Transverse colon (tissue), 4 donors: Measurements from ENCODE around the gene SLC35F3.

Experiments
- CTCF ChIP-seq, 5 experiments: fragments of 200-600 bp in 3 of 5; fragments of 450-650 bp in 2 of 5; sonication (generic) in 3 of 5; IDR thresholded peaks; 1 replicate in 2 of 5; 2 replicates in 3 of 5; pipeline ENCODE4 v1.5.1; 2016 to 2017; ENCODE audit warnings: antibody characterized with exemption in 5 of 5, inconsistent platforms in 3 of 5, mild to moderate bottlenecking in 2 of 5, moderate library complexity in 1 of 5
- POLR2A ChIP-seq: fragments of 450-650 bp; IDR thresholded peaks from one replicate; pipeline ENCODE4 v1.6.1; 2016; ENCODE audit warnings: antibody characterized with exemption, mild to moderate bottlenecking, moderate library complexity
- POLR2AphosphoS5 ChIP-seq, 3 donors: sonication (generic); formaldehyde crosslinking; IDR thresholded peaks; one replicate each; pipeline ENCODE4 v1.6.1; 2016; ENCODE audit warnings: antibody characterized with exemption in 3 of 3

- TF ChIP-seq CTCF (IDR thresholded peaks at IDR 0.05): no peak
- TF ChIP-seq POLR2A: no peak
- no peak for TF ChIP-seq POLR2AphosphoS5 (IDR thresholded peaks at IDR 0.05)
Measured at GRCh38 chr1:234286206-234286605, 381.7 kb downstream of the SLC35F3 start.
